Measurements from ENCODE around the gene PASD1.
"Not testable (repeated sequence)": the region's sequence is repeated elsewhere in the genome, so short reads cannot be mapped to it uniquely, and the experiment has no call there.

PASD1 gene, protein sequence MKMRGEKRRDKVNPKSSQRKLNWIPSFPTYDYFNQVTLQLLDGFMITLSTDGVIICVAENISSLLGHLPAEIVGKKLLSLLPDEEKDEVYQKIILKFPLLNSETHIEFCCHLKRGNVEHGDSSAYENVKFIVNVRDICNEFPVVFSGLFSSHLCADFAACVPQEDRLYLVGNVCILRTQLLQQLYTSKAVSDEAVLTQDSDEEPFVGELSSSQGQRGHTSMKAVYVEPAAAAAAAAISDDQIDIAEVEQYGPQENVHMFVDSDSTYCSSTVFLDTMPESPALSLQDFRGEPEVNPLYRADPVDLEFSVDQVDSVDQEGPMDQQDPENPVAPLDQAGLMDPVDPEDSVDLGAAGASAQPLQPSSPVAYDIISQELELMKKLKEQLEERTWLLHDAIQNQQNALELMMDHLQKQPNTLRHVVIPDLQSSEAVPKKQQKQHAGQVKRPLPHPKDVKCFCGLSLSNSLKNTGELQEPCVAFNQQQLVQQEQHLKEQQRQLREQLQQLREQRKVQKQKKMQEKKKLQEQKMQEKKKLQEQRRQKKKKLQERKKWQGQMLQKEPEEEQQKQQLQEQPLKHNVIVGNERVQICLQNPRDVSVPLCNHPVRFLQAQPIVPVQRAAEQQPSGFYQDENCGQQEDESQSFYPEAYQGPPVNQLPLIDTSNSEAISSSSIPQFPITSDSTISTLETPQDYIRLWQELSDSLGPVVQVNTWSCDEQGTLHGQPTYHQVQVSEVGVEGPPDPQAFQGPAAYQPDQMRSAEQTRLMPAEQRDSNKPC

DNA sequence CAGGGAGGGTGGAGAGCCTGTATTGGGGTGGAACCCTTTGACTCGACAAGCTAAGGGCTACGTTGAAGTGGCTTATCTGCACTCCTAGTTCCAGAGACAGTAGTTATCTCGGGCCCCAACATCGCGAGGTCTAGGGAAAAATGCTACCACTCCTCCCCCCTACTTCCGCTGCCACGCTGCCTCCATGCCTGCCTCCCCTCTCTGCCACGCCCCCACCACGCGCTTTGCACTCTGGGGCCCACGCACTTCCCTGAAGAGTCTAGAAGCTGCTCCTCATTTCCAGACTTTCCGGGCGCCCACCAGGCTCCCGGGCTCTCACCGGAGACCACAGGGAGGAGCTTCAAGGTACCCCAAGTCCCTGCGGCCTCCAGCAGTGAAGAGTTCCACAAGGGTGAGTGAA, at the start of gene PASD1:
Gene PASD1, plus strand, starts transcription at position 227 of the 400 bp plus-strand sequence. CDS start 37,879 bp downstream, outside the sequence.
- DNase-seq (ENCODE audit: low read depth) = no peak

DNA sequence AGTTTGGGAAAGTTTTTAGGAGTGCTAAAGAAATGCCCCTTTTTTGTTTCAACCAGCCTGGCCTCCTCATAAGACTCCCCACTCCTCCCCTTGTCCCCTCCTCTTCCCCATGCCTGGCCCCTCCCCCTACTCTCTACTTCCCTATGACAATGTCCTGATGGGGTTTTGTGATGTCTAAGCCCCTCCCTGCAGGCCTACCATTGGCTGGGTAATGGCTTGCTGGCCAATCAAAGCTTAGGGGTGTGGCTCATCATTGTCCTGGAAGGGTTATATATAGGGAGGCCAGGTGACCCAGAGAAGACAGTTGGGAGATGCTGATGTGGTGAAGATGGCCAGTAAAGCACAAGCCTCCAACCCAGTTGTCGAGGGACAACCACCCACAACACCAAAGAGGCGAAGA, 48.2 kb upstream of the PASD1 start:
- no peak for DNase-seq (ENCODE audit: low read depth)

DNA sequence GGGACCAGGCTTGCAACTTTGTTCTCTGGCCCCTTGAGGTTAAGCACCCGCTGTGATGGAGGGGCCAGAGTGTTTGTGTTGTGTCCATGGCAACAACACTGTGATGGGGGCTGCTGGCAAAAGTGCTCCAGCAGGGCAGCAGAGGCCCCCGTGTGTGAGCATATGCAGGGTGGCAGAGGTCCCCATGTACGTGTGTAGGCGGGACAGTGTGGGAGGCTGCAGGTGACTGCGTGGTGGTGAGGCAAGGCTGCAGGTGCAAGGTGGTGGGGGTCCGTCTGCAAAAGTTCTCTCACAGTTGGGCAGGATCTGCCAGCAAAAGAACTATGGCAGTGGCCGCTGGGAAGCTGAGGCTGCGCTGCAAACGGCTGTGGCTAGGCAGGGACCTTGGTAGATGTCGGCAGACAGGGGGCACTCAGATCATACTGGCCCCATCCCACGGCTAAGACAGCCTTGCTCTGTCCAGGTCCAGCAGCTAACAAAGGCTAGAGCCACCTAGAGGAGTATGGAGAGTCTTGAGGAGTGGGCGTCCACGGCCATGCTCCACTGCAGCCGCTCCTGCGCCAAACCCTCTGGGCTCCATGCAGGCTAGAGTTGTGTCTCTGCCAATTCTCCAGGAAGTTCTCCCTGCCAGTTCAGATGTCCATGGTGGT, 46.8 kb upstream of the PASD1 start:
- no peak for DNase-seq (ENCODE audit: low read depth)

DNA sequence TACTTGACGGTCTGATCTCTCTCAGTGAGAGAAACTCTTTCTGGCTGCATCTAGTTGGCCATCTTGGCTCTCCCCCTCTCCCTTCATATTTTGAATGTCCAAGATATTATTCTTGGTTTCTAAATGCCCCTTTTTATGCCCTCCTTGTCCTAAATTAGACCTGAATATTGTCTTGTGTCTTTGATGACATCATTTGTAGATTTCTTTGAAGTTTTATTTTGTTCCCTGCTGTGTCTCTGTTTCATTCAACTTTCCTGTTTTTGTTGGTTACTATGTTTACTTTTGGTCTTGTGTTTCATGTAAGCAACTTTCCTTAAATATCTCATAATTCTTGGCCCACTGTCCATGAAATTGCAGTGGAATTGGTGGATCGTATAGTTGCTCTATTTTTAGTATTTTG, 46.1 kb upstream of the PASD1 start:
- DNase-seq (ENCODE audit: low read depth) = no peak

DNA sequence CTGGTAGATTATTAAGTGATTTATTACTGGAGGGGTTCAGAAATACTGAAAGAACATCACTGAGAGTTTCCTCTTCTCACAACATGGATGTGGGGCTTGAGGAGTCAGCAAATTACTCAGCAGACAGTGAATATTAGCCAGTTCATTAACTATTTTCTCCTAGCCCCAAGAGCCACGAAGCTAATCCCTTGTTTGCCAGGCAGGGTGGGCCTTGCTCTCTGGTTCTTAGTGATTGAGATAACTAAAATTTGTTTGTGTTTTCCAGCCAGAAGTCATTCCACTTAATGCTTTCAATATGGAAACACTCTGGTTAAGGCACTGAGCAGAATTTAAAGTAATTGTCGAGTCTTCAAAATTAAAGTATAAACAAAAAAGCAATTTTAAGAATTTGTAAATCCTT, 40.1 kb upstream of the PASD1 start:
- DNase-seq (ENCODE audit: low read depth) = no peak

DNA sequence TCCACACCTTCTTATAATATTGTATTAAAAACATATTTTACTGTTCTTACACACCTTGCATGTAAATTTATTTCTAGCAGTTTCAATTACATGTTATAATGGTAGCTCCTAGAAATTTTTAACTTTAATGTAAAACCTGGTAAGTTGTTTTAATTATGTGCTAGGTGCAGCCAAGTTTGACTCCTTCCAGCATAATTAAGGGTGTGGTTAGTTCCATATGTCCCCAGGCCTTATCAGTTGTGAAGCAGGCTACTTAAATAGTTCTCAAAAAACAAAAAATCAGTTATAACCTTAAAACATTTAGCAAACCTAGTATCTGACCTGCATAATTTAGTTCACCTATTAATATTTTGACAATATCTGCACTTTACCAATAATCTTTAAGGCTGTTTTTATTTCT, 26.9 kb upstream of the PASD1 start:
- DNase-seq (ENCODE audit: low read depth) = no peak

DNA sequence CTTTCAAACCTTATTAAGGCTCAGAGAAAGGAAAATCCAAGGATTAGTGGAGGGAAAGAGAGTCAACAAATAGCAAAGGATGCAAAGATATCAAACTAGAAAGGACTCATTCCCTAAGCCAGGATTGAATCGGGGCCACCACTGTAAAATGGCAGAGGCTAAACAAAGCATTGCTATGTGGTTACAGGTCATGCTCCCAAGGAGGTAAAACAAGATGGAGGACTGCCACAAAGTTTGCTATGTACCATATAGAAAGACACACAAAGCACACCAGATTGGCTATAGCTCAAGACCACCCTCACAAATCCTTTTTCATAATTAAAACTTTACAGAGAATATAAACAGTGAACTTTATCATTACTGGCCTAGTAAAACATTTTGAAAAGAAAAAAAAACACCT, 25.9 kb upstream of the PASD1 start:
- no peak for DNase-seq (ENCODE audit: low read depth)

DNA sequence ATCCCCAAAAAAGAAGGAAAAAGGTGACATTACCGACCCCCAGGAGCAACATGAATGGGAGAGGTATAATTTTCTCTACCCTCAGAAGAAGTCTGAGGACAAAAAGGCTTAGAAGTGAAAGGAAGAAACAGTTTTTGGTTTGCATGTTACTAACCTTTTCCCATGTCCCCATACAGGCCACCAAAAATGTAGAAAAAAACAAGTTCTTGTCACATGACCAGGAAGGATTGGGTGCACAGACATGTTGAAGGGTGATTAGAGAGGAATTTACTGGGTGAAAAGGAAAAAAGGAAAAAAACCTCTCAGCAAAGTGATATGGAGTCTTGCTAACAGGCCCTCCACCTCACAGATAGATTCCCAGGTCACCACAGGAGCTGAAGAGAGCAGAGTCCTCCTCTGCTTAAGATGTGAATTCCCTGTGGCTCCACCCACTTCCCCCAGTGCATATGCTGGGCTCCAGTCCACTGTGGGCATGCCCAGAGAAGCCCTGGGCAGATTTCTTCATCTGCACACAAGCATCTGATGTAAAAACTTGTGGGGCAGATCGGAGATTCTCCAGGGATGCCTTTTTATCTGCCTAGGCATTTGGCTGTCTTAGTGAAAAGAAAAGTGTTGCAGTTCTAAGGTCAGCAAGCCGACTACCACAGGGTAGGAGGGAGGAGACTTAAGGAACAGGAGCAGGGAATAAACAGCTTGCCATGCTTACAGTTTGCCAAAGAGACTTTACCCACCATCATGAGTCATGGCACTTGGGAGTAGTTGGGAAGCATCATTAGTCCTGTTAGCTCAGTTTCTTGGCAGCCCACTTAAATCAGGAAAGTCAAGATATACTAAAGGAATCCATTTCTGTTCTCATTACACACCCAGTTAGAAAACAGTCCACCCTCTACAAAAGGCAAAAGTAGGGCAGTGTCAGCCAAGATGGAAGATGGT, 25.0 kb upstream of the PASD1 start:
- no peak for DNase-seq (ENCODE audit: low read depth)

DNA sequence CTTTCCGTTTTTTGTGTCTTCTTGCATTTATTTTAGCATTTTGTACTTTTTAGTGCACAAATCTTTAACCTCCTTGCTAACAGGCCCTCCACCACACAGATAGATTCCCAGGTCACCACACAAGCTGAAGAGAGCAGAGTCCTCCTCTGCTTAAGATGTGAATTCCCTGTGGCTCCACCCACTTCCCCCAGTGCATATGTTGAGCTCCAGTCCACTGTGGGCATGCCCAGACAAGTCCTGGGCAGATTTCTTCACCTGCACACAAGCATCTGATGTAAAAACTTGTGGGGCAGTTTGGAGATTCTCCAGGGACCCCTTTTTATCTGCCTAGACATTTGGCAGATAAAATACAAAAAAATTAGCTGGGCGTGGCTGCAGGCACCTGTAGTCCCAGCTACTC, 19.8 kb upstream of the PASD1 start:
- no peak for DNase-seq (ENCODE audit: low read depth)

DNA sequence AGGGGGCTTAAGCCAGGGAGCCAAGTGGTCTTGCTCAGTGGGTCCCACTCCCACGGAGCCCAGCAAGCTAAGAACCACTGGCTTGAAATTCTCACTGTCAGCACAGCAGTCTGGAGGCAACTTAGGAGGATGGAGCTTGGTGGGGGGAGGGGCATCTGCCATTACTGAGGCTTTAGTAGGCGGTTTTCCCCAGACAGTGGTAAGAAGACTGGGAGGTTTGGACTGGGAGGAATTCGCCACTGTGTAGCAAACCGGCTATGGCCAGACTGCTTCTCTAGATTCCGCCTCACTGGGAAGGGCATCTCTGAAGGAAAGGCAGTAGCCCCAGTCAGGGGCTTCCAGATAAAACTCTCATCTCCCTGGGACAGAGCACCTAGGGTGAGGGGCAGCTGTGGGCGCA, 17.2 kb upstream of the PASD1 start:
- DNase-seq (ENCODE audit: low read depth) = not testable (repeated sequence)

DNA sequence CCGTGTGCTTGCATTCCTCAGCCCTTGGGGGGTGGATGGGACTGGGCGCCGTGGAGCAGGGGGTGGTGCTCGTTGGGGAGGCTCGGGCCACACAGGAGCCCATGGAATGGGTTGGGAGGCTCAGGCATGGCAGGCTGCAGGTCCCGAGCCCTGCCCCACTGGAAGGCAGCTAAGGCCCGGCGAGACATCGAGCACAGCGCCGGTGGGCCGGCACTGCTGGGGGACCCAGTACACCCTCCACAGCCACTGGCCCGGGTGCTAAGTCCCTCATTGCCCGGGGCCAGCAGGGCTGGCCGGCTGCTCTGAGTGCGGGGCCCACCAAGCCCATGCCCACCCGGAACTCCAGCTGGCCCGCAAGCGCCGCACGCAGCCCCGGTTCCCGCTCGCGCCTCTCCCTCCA, 12.3 kb upstream of the PASD1 start:
- not testable (repeated sequence) for DNase-seq (ENCODE audit: low read depth)

DNA sequence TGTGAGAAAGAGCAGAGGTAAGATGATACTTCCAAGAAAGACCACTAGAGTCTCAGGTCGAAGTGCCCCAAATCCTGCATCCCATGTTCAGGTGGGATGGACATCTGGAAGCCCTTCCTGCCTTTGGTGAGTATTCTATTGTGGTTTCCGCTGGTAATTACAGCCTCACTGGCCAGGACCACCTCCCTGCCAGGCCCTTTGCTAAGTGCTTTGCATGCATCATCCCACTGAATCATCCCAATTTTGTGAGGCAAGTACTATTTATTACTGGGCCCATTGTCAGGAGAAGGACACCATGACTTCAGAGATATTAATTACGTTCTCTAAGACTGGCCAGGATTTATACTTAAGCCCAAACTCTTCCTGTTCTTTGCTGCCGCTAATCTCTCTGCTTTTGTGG, 10.7 kb upstream of the PASD1 start:
- no peak for DNase-seq (ENCODE audit: low read depth)

DNA sequence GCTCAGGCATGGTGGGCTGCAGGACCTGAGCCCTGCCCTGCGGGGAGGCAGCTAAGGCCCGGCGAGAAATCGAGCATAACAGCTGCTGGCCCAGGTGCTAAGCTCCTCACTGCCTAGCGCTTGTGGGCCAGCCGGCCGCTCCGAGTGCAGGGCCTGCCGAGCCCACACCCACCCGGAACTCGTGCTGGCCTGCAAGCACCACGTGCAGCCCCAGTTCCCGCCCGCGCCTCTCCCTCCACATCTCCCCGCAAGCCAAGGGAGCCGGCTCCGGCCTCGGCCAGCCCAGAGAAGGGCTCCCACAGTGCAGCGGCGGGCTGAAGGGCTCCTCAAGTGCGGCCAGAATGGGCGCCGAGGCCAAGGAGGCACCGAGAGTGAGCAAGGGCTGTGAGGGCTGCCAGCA, 8.2 kb upstream of the PASD1 start:
- DNase-seq (ENCODE audit: low read depth) = not testable (repeated sequence)

DNA sequence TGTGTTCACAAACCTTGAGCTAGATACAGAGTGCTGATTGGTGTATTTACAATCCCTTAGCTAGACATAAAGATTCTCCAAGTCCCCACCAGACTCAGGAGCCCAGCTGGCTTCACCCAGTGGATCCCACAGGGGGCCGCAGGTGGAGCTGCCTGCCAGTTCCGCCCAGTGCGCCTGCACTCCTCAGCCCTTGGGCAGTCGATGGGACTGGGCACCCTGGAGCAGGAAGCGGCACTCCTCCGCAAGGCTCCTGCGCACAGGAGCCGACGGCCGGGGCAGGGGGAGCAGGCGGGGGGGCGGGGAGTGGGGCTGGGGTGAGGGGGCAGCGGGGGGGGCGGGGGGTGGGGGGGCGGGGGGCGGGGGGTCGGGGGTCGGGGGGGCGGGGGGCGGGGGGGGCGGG, 990 bp upstream of the PASD1 start:
- DNase-seq (ENCODE audit: low read depth) = not testable (repeated sequence)

DNA sequence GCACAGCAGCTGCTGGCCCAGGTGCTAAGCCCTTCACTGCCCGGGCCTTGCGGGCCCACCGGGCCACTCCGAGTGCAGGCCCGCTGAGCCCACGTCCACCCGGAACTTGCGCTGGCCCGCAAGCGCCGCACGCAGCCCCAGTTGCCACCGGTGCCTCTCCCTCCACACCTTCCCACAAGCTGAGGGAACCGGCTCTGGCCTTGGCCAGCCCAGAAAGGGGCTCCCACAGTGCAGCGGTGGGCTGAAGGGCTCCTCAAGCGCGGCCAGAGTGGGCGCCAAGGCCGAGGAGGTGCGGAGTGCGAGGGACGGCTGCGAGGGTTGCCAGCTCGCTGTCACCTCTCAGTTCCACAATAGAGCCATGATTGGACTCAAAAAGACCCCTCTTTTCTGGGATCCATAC, 472 bp upstream of the PASD1 start:
- DNase-seq (ENCODE audit: low read depth) = not testable (repeated sequence)

DNA sequence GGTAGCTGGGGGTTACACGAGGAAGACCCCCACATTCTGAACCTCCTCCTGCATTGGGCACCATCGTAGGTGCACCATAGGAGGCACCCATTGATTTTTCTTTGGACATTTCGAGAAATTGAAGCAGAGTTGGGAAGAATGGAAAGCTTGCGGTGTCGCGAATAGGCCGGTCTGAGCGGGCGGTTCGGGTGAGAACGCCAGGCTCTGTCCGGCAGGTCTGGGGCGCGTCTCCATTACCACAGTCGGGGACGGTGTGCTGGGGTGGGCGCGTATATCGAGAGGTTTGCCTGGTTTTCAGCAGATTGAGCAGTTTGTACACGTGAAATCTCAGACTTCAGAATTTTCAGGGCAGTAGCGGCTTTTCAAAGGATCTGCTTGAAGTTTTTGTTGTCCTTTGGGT, 560 bp downstream of the PASD1 start:
- no peak for DNase-seq (ENCODE audit: low read depth)

DNA sequence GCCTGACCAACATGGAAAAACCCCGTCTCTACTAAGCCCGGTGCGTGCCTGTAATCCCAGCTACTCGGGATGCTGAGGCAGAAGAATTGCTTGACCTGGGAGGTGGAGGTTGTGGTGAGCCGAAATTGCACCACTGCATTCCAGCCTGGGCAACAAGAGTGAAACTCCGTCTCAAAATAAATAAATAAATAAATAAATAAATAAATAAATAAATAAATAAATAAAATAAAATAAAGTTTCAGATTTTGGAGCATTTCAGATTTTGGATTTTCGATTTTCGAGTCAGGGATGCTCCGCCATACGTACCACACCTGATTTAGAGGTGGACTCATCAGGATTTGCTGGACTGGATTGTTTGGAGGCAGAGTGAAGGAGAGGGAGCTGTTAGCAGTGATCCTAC, 3.4 kb downstream of the PASD1 start:
- DNase-seq (ENCODE audit: low read depth) = not testable (repeated sequence)

DNA sequence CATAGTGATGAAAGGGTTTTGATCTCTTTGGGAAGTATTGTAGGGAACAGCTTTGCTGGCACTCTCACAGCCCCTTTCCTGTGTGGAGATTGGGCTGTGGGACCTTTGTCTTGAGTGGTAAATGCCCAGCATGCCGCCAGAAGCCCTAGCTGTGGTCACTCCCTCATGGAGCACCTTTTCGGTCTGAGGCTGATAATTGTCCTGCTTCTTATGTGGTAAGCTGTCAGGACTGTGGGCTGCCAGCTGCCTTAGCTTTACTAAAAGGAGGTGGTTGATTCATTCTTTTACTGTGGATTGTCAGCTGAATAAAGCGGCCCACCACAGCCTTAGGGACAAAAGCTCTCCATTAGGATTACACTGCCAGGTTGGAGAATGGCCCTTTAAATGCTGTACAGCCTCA, 7.1 kb downstream of the PASD1 start:
- DNase-seq (ENCODE audit: low read depth) = no peak

DNA sequence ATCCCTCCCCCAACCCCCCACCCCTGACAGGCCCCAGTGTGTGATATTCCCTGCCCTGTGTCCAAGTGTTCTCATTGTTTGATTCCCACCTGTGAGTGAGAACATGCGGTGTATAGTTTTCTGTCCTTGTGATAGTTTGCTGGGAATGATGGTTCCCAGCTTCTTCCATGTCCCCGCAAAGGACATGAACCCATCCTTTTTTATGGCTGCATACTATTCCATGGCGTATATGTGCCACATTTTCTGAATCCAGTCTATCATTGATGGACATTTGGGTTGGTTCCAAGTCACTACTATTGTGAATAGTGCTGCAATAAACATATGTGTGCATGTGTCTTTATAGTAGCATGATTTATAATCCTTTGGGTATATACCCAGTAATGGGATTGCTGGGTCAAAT, 29.9 kb downstream of the PASD1 start:
- DNase-seq (ENCODE audit: low read depth) = not testable (repeated sequence)

DNA sequence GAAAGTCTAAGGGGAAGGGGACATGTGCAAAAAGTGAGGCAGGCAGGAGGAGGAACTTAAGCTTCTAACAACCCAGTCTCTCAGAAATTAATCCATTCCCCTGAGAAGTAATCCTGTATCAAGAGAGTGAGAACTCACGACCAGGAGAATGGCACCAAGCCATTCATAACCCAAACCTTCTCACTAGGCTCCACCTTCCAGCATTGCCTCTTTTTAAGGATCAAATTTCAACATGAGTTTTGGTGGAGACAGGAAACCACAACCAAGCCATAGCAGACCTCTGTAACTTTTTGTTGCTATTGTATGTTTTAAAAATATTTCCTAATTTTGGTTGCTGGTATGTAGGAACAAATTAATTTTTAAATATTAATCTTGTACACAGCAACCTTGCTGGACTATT, 32.8 kb downstream of the PASD1 start:
- no peak for DNase-seq (ENCODE audit: low read depth)

DNA sequence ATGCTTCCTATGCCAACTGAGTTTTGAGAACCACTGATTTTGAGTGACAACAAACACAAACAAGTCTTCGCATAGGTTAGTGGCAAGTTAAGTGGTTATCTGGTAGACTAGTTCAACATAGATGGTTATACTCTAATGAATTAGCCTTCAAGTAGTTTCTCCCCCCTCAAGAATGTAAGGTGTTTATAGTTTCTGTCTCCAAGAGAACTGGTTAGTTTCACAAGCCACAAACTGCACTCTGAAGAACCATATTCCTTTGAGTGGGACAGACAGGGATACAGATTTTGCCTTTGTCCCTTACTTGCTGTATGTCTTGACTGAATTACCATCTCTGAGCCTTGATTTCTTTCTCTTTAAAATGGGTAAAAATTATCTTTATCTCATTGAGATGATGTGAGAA, 41.5 kb downstream of the PASD1 start:
- no peak for DNase-seq (ENCODE audit: low read depth)

DNA sequence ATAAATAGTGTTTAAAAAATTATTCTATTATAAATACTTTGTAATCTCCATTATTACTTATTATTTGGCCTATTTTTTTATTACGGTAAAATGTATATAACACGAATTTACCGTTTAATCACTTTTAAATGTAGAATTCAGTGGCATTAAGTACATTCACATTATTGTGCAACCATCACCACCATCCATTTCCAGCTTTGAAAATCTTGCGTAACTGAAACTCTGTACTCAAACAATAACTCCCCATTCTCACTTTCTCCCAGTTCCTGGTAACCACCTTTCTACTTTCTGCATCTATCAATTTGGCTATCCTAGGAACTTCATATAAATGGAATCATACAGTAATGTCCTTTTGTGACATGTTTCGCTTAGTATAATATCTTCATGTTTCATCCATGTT, 45.7 kb downstream of the PASD1 start:
- DNase-seq (ENCODE audit: low read depth) = no peak
